Memory B cell (primary cell): ENCODE results near the gene ATOH1.

Source experiments
- ATAC-seq: fragments of 150-1000 bp; cut with Tn5 transposase; 2 replicates; pipeline ENCODE4 v1.10.0; 2021; ENCODE audit warnings: low read depth, mild to moderate bottlenecking, moderate library complexity
- DNase-seq, 2 donors: peaks; one replicate each; pipeline ENCODE4 v3.0.0; 2022; ENCODE audit warnings: low spot score in 2 of 2
- H3K27ac Mint-ChIP-seq: one replicate; pipeline ENCODE4 v1.8.0; 2022; ENCODE audit warnings: mild to moderate bottlenecking, moderate library complexity, mixed read lengths
- H3K27me3 Mint-ChIP-seq: one replicate; pipeline ENCODE4 v1.8.0; 2022; ENCODE audit warnings: mixed read lengths
- H3K36me3 Mint-ChIP-seq: one replicate; pipeline ENCODE4 v1.8.0; 2022; ENCODE audit warnings: mild to moderate bottlenecking, mixed read lengths
- H3K4me1 Mint-ChIP-seq: one replicate; pipeline ENCODE4 v1.8.0; 2022; ENCODE audit warnings: mixed read lengths
- H3K4me3 Mint-ChIP-seq: one replicate; pipeline ENCODE4 v1.8.0; 2022; ENCODE audit warnings: mild to moderate bottlenecking, moderate library complexity, mixed read lengths
- H3K9me3 Mint-ChIP-seq: one replicate; pipeline ENCODE4 v1.8.0; 2022; ENCODE audit warnings: mixed read lengths

Gene ATOH1

GRCh38 chr4:93865650-93866049 is 37.1 kb downstream of the ATOH1 start:
- H3K4me1 Mint-ChIP-seq = no peaks in the 10 kb centered on the region
- H3K9me3 Mint-ChIP-seq = peaks cover under 1% of the 10 kb centered on the region
- no peaks in the 10 kb centered on the region for H3K36me3 Mint-ChIP-seq
- DNase-seq (no peak), ATAC-seq (no peak)
- H3K4me3 Mint-ChIP-seq = no peak overlapping the region
- H3K27ac Mint-ChIP-seq = no peak overlapping the region
- no peaks in the 10 kb centered on the region for H3K27me3 Mint-ChIP-seq

GRCh38 chr4:93867416-93868001 is 39.0 kb downstream of the ATOH1 start:
- no peaks in the 10 kb centered on the region for H3K27me3 Mint-ChIP-seq
- H3K9me3 Mint-ChIP-seq = no peaks in the 10 kb centered on the region
- ATAC-seq (no peak), DNase-seq (no peak)
- H3K4me3 Mint-ChIP-seq = no peak overlapping the region
- H3K36me3 Mint-ChIP-seq = no peaks in the 10 kb centered on the region
- no peak overlapping the region for H3K27ac Mint-ChIP-seq
- no peaks in the 10 kb centered on the region for H3K4me1 Mint-ChIP-seq

- no peaks in the 10 kb centered on the region for H3K4me1 Mint-ChIP-seq
- ATAC-seq = no peak
- H3K27me3 Mint-ChIP-seq = no peaks in the 10 kb centered on the region
- no peaks in the 10 kb centered on the region for H3K36me3 Mint-ChIP-seq
- H3K4me3 Mint-ChIP-seq = no peak overlapping the region
- no peak overlapping the region for H3K27ac Mint-ChIP-seq
- no peak for DNase-seq
- H3K9me3 Mint-ChIP-seq = no peaks in the 10 kb centered on the region
These were observed 42.4 kb downstream of the ATOH1 start for GRCh38 chr4:93870876-93871458.

GRCh38 chr4:93876754-93877153 is 48.2 kb downstream of the ATOH1 start:
- no peak for ATAC-seq
- H3K4me3 Mint-ChIP-seq = no peak overlapping the region
- H3K4me1 Mint-ChIP-seq = no peaks in the 10 kb centered on the region
- no peak overlapping the region for H3K27ac Mint-ChIP-seq
- no peak for DNase-seq
- H3K27me3 Mint-ChIP-seq = no peaks in the 10 kb centered on the region
- no peaks in the 10 kb centered on the region for H3K9me3 Mint-ChIP-seq
- H3K36me3 Mint-ChIP-seq = no peaks in the 10 kb centered on the region

- Mint-ChIP-seq H3K36me3 (no peaks in the 10 kb centered on the region), H3K9me3 (no peaks in the 10 kb centered on the region)
These were observed 50.0 kb downstream of the ATOH1 start for GRCh38 chr4:93878566-93878965.

GRCh38 chr4:93879919-93880318 is 51.4 kb downstream of the ATOH1 start:
- no peak for DNase-seq
- no peaks in the 10 kb centered on the region for H3K9me3 Mint-ChIP-seq
- ATAC-seq = no peak
- no peaks in the 10 kb centered on the region for H3K36me3 Mint-ChIP-seq
- H3K4me3 Mint-ChIP-seq = no peak overlapping the region
- no peaks in the 10 kb centered on the region for H3K27me3 Mint-ChIP-seq
- no peak overlapping the region for H3K27ac Mint-ChIP-seq
- no peaks in the 10 kb centered on the region for H3K4me1 Mint-ChIP-seq

More at GRCh38 chr4:93878566-93878965, 50.0 kb downstream of the ATOH1 start:
- ATAC-seq (no peak), DNase-seq (no peak)
- H3K4me1 Mint-ChIP-seq = no peaks in the 10 kb centered on the region
- H3K27ac Mint-ChIP-seq = no peak overlapping the region
- no peaks in the 10 kb centered on the region for H3K27me3 Mint-ChIP-seq
- H3K4me3 Mint-ChIP-seq = no peak overlapping the region
